C4-2B (cell line): ENCODE measurements around the gene CDKN1B.
A peak's percentile ranks its signal among the peaks of the same experiment; 100 is the strongest.

ENCODE experiments used
- H3K27ac ChIP-seq: fragments of 450-650 bp; 2 replicates; pipeline ENCODE4 v1.5.1; 2017
- ZFX ChIP-seq: fragments of 450-650 bp; IDR thresholded peaks from 2 replicates; pipeline ENCODE4 v1.6.1; 2017
- TF ChIP-seq, protein P1 (sequence below): fragments of 450-650 bp; conservative IDR thresholded peaks from 2 replicates; pipeline ENCODE4 v1.5.1; 2017; ENCODE audit warnings: mild to moderate bottlenecking

Gene CDKN1B

GRCh38 chr12:12717586-12718380, 615 bp downstream of the CDKN1B start:
- TF ChIP-seq ZFX: no peak
- TF ChIP-seq, protein P1, sequence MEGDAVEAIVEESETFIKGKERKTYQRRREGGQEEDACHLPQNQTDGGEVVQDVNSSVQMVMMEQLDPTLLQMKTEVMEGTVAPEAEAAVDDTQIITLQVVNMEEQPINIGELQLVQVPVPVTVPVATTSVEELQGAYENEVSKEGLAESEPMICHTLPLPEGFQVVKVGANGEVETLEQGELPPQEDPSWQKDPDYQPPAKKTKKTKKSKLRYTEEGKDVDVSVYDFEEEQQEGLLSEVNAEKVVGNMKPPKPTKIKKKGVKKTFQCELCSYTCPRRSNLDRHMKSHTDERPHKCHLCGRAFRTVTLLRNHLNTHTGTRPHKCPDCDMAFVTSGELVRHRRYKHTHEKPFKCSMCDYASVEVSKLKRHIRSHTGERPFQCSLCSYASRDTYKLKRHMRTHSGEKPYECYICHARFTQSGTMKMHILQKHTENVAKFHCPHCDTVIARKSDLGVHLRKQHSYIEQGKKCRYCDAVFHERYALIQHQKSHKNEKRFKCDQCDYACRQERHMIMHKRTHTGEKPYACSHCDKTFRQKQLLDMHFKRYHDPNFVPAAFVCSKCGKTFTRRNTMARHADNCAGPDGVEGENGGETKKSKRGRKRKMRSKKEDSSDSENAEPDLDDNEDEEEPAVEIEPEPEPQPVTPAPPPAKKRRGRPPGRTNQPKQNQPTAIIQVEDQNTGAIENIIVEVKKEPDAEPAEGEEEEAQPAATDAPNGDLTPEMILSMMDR: no peak
- peak overlapping the region; percentile 99 for H3K27ac ChIP-seq

GRCh38 chr12:12718381-12718759, 1.2 kb downstream of the CDKN1B start:
- TF ChIP-seq, protein P1: no peak
- TF ChIP-seq ZFX: no peak
- peak overlapping the region; percentile 99 for H3K27ac ChIP-seq

DNA sequence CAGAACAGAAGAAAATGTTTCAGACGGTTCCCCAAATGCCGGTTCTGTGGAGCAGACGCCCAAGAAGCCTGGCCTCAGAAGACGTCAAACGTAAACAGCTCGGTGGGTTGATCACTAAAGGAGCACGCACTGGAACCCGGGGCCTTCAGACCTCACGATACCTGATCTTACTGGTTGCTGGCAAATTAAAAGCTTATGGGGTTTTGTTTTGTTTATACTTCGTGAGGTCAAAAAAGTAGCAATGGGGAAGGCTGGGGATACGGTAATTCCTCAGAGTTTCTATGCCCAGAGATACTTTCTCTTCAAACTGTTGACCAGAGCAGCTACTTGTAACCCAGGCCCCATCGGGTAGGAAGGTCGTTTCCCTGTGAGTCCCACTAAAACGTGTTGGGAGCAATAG, 1.7 kb downstream of the CDKN1B start:
- peak overlapping the region; percentile 99 for H3K27ac ChIP-seq
- 0 out of 2 replicates have a peak, but pooled peaks have one; percentile 1 for TF ChIP-seq ZFX
- TF ChIP-seq, protein P1: no peak

GRCh38 chr12:12719496-12719895, 2.3 kb downstream of the CDKN1B start:
- peak overlapping the region; percentile 99; the same call in 1 of the 2 replicates for H3K27ac ChIP-seq
- TF ChIP-seq, protein P1: no peak
- no peak for TF ChIP-seq ZFX

- H3K27ac ChIP-seq: peak overlapping the region; percentile 64; the same call in 1 of the 2 replicates
- TF ChIP-seq ZFX: no peak
- TF ChIP-seq, protein P1: no peak
These were observed 2.9 kb downstream of the CDKN1B start for GRCh38 chr12:12720052-12720451.

- H3K27ac ChIP-seq: peak overlapping the region; percentile 64; the same call in 1 of the 2 replicates
- TF ChIP-seq, protein P1: no peak
- no peak for TF ChIP-seq ZFX
These were observed 3.5 kb downstream of the CDKN1B start for GRCh38 chr12:12720672-12721161.

DNA sequence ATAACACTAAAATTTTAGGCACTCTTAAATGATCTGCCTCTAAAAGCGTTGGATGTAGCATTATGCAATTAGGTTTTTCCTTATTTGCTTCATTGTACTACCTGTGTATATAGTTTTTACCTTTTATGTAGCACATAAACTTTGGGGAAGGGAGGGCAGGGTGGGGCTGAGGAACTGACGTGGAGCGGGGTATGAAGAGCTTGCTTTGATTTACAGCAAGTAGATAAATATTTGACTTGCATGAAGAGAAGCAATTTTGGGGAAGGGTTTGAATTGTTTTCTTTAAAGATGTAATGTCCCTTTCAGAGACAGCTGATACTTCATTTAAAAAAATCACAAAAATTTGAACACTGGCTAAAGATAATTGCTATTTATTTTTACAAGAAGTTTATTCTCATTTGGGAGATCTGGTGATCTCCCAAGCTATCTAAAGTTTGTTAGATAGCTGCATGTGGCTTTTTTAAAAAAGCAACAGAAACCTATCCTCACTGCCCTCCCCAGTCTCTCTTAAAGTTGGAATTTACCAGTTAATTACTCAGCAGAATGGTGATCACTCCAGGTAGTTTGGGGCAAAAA, 4.1 kb downstream of the CDKN1B start:
- no peak for TF ChIP-seq ZFX
- TF ChIP-seq, protein P1: no peak
- no peak overlapping the region for H3K27ac ChIP-seq
